SKM-1 (cell line): ENCODE data around the gene TMEM50A.
"Not testable (repeated sequence)": the region's sequence is repeated elsewhere in the genome, so short reads cannot be mapped to it uniquely, and the experiment has no call there.

ENCODE experiments used
- DNase-seq: peaks from one replicate; lab custom pipeline; 2025; ENCODE audit not compliant: unreplicated experiment; lab: John Stamatoyannopoulos, UW

The TMEM50A gene

GRCh38 chr1:25383090-25383489 lies 45.0 kb downstream of the TMEM50A start:
- DNase-seq: not testable (repeated sequence)

GRCh38 chr1:25383875-25384274 lies 45.7 kb downstream of the TMEM50A start:
- DNase-seq: not testable (repeated sequence)

- DNase-seq: not testable (repeated sequence)
Measured at GRCh38 chr1:25387096-25387495, 49.0 kb downstream of the TMEM50A start.

- DNase-seq: not testable (repeated sequence)
Measured at GRCh38 chr1:25388691-25389090, 50.6 kb downstream of the TMEM50A start.

- DNase-seq: not testable (repeated sequence)
Measured at GRCh38 chr1:25389721-25390120, 51.6 kb downstream of the TMEM50A start.

GRCh38 chr1:25392841-25393240 lies 54.7 kb downstream of the TMEM50A start:
- DNase-seq: no peak

- DNase-seq: not testable (repeated sequence)
Measured at GRCh38 chr1:25397549-25397948, 59.4 kb downstream of the TMEM50A start.

- DNase-seq: not testable (repeated sequence)
Measured at GRCh38 chr1:25398079-25398478, 59.9 kb downstream of the TMEM50A start.

GRCh38 chr1:25402947-25403803 lies 65.0 kb downstream of the TMEM50A start:
- not testable (repeated sequence) for DNase-seq

- DNase-seq: not testable (repeated sequence)
Measured at GRCh38 chr1:25405731-25406305, 67.7 kb downstream of the TMEM50A start.

GRCh38 chr1:25409641-25410427 lies 71.7 kb downstream of the TMEM50A start:
- not testable (repeated sequence) for DNase-seq
